SU-DHL-6 (cell line): ENCODE measurements around the gene PLCE1.

ENCODE experiments used
- H2AFZ ChIP-seq: fragments of 200-600 bp; sonication (generic); 2 replicates; pipeline ENCODE4 v1.6.1; 2014; ENCODE audit warnings: low read depth, mild to moderate bottlenecking, moderate library complexity, mixed read lengths, antibody characterized with exemption, low read length; ENCODE audit not compliant: severe bottlenecking
- H3F3A ChIP-seq: fragments of 200-600 bp; shearing (Covaris generic); 2 replicates; pipeline ENCODE4 v1.6.0; 2016; ENCODE audit warnings: antibody characterized with exemption, mild to moderate bottlenecking; ENCODE audit not compliant: insufficient read depth
- H3K27ac ChIP-seq: fragments of 200-600 bp; sonication (generic); 2 replicates; pipeline ENCODE4 v1.5.1; 2016; ENCODE audit warnings: low read depth, mild to moderate bottlenecking, low read length, moderate library complexity, mixed read lengths
- H3K27me3 ChIP-seq: fragments of 200-600 bp; sonication (generic), shearing (Covaris generic); 2 replicates; pipeline ENCODE4 v1.6.0; 2014; ENCODE audit warnings: mild to moderate bottlenecking, low read length
- H3K36me3 ChIP-seq: fragments of 200-600 bp; sonication (generic); 2 replicates; pipeline ENCODE4 v1.6.1; 2014; ENCODE audit warnings: mild to moderate bottlenecking, low read length, mixed read lengths
- H3K4me2 ChIP-seq: fragments of 300-600, 200-600 bp; shearing (Covaris generic), sonication (generic); 2 replicates; pipeline ENCODE4 v1.6.0; 2014; ENCODE audit warnings: low read length, low read depth, mild to moderate bottlenecking; ENCODE audit not compliant: poor library complexity, severe bottlenecking
- H3K4me3 ChIP-seq: fragments of 200-600 bp; sonication (generic); 2 replicates; pipeline ENCODE4 v1.5.1; 2014; ENCODE audit warnings: antibody characterized with exemption, low read length, mild to moderate bottlenecking, mixed read lengths; ENCODE audit not compliant: insufficient read depth, poor library complexity, severe bottlenecking
- H3K79me2 ChIP-seq: fragments of 200-600 bp; sonication (generic); 2 replicates; pipeline ENCODE4 v1.6.1; 2014; ENCODE audit warnings: mild to moderate bottlenecking, low read length, moderate library complexity; ENCODE audit not compliant: insufficient read depth
- H3K9ac ChIP-seq: fragments of 200-600 bp; sonication (generic); 2 replicates; pipeline ENCODE4 v1.7.0; 2014; ENCODE audit warnings: mild to moderate bottlenecking, low read length
- H3K9me2 ChIP-seq: fragments of 200-600 bp; sonication (generic); replicated peaks from 2 replicates; pipeline ENCODE4 v1.6.1; 2014; ENCODE audit warnings: low read length; ENCODE audit not compliant: insufficient read depth
- H3K9me3 ChIP-seq: fragments of 200-600 bp; sonication (generic); 2 replicates; pipeline ENCODE4 v1.6.1; 2014; ENCODE audit warnings: low read length, mixed read lengths; ENCODE audit not compliant: insufficient read depth
- H4K20me1 ChIP-seq: fragments of 200-600 bp; sonication (generic); 2 replicates; pipeline ENCODE4 v1.6.1; 2014; ENCODE audit warnings: low read depth, mild to moderate bottlenecking, antibody characterized with exemption, low read length, moderate library complexity, mixed read lengths
- CTCF ChIP-seq: fragments of 200-600 bp; sonication (generic); IDR thresholded peaks from one replicate; pipeline ENCODE4 v1.5.1; 2017; ENCODE audit warnings: antibody characterized with exemption, mild to moderate bottlenecking, low read length, moderate library complexity; ENCODE audit not compliant: insufficient read depth, poor library complexity, severe bottlenecking
- EZH2phosphoT487 ChIP-seq: fragments of 200-600 bp; sonication (generic), shearing (Covaris generic); conservative IDR thresholded peaks from 2 replicates; pipeline ENCODE4 v1.6.1; 2018; ENCODE audit warnings: mild to moderate bottlenecking, antibody characterized with exemption, low read length, moderate library complexity, mixed read lengths

PLCE1 gene

GRCh38 chr10:94011296-94011695, 17.6 kb downstream of the PLCE1 start:
- Histone ChIP-seq H3F3A (no peaks in the 10 kb centered on the region), H3K79me2 (no peaks in the 10 kb centered on the region), H4K20me1 (no peaks in the 10 kb centered on the region), H3K4me3 (no peak overlapping the region), H3K36me3 (no peaks in the 10 kb centered on the region), H3K9me2 (no peaks in the 10 kb centered on the region), H3K9me3 (no peaks in the 10 kb centered on the region), H3K4me2 (no peak overlapping the region), H3K9ac (no peak overlapping the region), H3K27ac (no peak overlapping the region), H2AFZ (no peak overlapping the region), H3K27me3 (no peaks in the 10 kb centered on the region; the same call in 1 of the 2 replicates)
- TF ChIP-seq EZH2phosphoT487: no peak
- no peak for TF ChIP-seq CTCF

DNA sequence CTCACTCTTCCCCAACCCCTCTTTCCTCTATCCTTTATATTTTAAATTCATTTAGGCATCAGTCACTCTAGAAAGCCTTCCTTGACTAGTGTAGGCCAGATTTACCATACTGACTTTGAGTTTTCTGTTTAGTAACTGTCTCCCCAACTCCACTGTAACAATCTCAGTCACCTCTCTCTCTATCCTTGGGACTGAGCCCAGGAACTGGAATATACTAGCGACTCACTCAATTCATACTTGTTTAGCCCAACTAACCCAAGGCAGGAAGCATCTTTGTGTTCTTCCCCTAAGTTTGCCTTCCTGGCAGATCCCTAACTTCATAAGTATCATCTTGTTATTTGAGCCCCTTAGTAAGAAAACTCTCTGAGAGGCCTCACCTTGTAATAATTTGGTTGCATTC, 19.1 kb downstream of the PLCE1 start:
- H3K36me3 ChIP-seq: no peaks in the 10 kb centered on the region
- no peaks in the 10 kb centered on the region for H3K27me3 ChIP-seq
- no peaks in the 10 kb centered on the region for H3F3A ChIP-seq
- H3K9me2 ChIP-seq: no peaks in the 10 kb centered on the region
- H3K4me3 ChIP-seq: no peak overlapping the region
- no peak overlapping the region for H3K27ac ChIP-seq
- TF ChIP-seq EZH2phosphoT487 (no peak), CTCF (no peak)
- H4K20me1 ChIP-seq: no peaks in the 10 kb centered on the region
- no peaks in the 10 kb centered on the region for H3K9me3 ChIP-seq
- H2AFZ ChIP-seq: no peak overlapping the region
- no peak overlapping the region for H3K9ac ChIP-seq
- H3K4me2 ChIP-seq: no peak overlapping the region
- no peaks in the 10 kb centered on the region for H3K79me2 ChIP-seq

- no peaks in the 10 kb centered on the region for H3F3A ChIP-seq
- H2AFZ ChIP-seq: no peak overlapping the region
- H3K4me2 ChIP-seq: no peak overlapping the region
- H3K79me2 ChIP-seq: no peaks in the 10 kb centered on the region
- H3K9me2 ChIP-seq: no peaks in the 10 kb centered on the region
- no peak overlapping the region for H3K9ac ChIP-seq
- H3K36me3 ChIP-seq: no peaks in the 10 kb centered on the region
- no peak overlapping the region for H3K4me3 ChIP-seq
- no peaks in the 10 kb centered on the region for H3K9me3 ChIP-seq
- H4K20me1 ChIP-seq: no peaks in the 10 kb centered on the region
- no peak overlapping the region for H3K27ac ChIP-seq
- no peak for TF ChIP-seq CTCF
- TF ChIP-seq EZH2phosphoT487: no peak
- no peaks in the 10 kb centered on the region for H3K27me3 ChIP-seq
Observed at GRCh38 chr10:94013331-94013760, 19.6 kb downstream of the PLCE1 start.
